HepG2 (cell line): Measurements from ENCODE around the gene POLR1D.

Source experiments
- FOXM1 ChIP-seq: sonication (generic); formaldehyde crosslinking; IDR thresholded peaks from 2 replicates; pipeline ENCODE4 v1.5.0; 2020; ENCODE audit warnings: missing genetic modification reagents
- KAT2B ChIP-seq: fragments of 150-350 bp; IDR thresholded peaks from 2 replicates; pipeline ENCODE4 v1.6.1; 2014; ENCODE audit warnings: low read depth, low read length, borderline replicate concordance
- TF ChIP-seq, protein P1 (sequence below): sonication (generic); formaldehyde crosslinking; IDR thresholded peaks from 2 replicates; pipeline ENCODE4 v1.4.0; 2020; ENCODE audit warnings: mild to moderate bottlenecking, low read depth, missing genetic modification reagents
- TF ChIP-seq, protein P2 (sequence below): sonication (generic); formaldehyde crosslinking; IDR thresholded peaks from 2 replicates; pipeline ENCODE4 v1.4.0; 2020; ENCODE audit warnings: missing genetic modification reagents, mild to moderate bottlenecking, borderline replicate concordance

DNA sequence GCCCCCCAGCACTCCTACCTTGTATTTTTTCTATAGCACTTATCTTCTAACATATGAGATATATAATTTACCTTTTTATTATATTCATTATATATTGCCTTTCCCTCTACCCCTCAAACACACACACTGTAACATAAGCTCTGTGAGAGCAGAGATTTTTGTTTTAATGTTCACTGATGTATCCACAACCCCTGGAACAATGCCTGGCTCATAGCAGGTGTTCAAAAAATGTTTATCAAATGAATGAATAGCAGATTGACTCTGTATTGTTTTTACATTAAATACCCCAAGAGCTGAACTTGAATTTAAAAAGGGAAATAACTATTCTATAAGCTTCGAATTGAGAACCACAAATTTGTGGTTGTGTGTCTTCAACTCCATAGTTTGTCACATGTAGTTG lies 11.0 kb downstream of the POLR1D start:
- TF ChIP-seq FOXM1 (CRISPR knock-in tag), result no peak
- TF ChIP-seq KAT2B, result no peak
- TF ChIP-seq, protein P1, sequence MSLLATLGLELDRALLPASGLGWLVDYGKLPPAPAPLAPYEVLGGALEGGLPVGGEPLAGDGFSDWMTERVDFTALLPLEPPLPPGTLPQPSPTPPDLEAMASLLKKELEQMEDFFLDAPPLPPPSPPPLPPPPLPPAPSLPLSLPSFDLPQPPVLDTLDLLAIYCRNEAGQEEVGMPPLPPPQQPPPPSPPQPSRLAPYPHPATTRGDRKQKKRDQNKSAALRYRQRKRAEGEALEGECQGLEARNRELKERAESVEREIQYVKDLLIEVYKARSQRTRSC (CRISPR knock-in tag), result no peak
- TF ChIP-seq, protein P2, sequence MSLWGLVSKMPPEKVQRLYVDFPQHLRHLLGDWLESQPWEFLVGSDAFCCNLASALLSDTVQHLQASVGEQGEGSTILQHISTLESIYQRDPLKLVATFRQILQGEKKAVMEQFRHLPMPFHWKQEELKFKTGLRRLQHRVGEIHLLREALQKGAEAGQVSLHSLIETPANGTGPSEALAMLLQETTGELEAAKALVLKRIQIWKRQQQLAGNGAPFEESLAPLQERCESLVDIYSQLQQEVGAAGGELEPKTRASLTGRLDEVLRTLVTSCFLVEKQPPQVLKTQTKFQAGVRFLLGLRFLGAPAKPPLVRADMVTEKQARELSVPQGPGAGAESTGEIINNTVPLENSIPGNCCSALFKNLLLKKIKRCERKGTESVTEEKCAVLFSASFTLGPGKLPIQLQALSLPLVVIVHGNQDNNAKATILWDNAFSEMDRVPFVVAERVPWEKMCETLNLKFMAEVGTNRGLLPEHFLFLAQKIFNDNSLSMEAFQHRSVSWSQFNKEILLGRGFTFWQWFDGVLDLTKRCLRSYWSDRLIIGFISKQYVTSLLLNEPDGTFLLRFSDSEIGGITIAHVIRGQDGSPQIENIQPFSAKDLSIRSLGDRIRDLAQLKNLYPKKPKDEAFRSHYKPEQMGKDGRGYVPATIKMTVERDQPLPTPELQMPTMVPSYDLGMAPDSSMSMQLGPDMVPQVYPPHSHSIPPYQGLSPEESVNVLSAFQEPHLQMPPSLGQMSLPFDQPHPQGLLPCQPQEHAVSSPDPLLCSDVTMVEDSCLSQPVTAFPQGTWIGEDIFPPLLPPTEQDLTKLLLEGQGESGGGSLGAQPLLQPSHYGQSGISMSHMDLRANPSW (CRISPR knock-in tag), result no peak
